B cell (primary cell): Measurements from ENCODE around the gene CRTC1. TPM values are rescaled to one million over a fixed set of nuclear protein-coding genes. Genes with fewer than 3 reads are reported as not detected.
A peak's percentile ranks its signal among the peaks of the same experiment; 100 is the strongest.

ENCODE experiments used
- ATAC-seq: fragments of 200-7000 bp; cut with Tn5 transposase; one replicate; pipeline ENCODE4 v1.10.0; 2021; ENCODE audit warnings: low read depth, mild to moderate bottlenecking, moderate number of reproducible peaks, moderate library complexity
- CTCF ChIA-PET: fragments of 350-600 bp; sonication (Branson Sonifier 250); formaldehyde crosslinking; loops from one replicate; lab custom pipeline; 2021; ENCODE audit warnings: antibody characterized with exemption, inconsistent platforms; lab: Charles Lee
- POLR2A ChIA-PET: fragments of 350-600 bp; sonication (Branson Sonifier 250); formaldehyde crosslinking; loops from one replicate; lab custom pipeline; 2021; ENCODE audit warnings: antibody characterized with exemption; lab: Charles Lee
- DNase-seq: peaks from one replicate; pipeline ENCODE4 v3.0.0; 2013
- H2AFZ ChIP-seq: 2 replicates; pipeline ENCODE4 v1.6.1; 2012; ENCODE audit warnings: mild to moderate bottlenecking, low read depth, low read length; ENCODE audit not compliant: insufficient read depth, poor library complexity, severe bottlenecking
- H3K27ac ChIP-seq, 2 donors: 1 replicate in 1 of 2; 2 replicates in 1 of 2; pipeline ENCODE4 v1.5.1; 2012 to 2013; ENCODE audit warnings: low read length in 2 of 2, mild to moderate bottlenecking in 2 of 2, moderate library complexity in 1 of 2
- H3K27me3 ChIP-seq, 4 experiments: fragments of 200-600 bp in 1 of 4; sonication (generic) in 1 of 4; replicated peaks in 1 of 4; 1 replicate in 2 of 4; 2 replicates in 2 of 4; pipeline versions ENCODE4 v1.6.1 to v1.7.0; 2013 to 2016; ENCODE audit warnings: low read length in 3 of 4, mild to moderate bottlenecking in 2 of 4, mixed read lengths in 1 of 4, moderate library complexity in 1 of 4; ENCODE audit not compliant: insufficient read depth in 4 of 4, control insufficient read depth in 3 of 4; ENCODE audit errors: control extremely low read depth in 1 of 4
- H3K36me3 ChIP-seq, 2 experiments: replicated peaks in 1 of 2; 1 replicate in 1 of 2; 2 replicates in 1 of 2; pipeline versions ENCODE4 v1.6.1 to v1.7.1; 2013; ENCODE audit warnings: low read length in 1 of 2; ENCODE audit not compliant: insufficient read depth in 2 of 2, control insufficient read depth in 1 of 2; ENCODE audit errors: control extremely low read depth in 1 of 2, extremely low read depth in 1 of 2
- H3K4me1 ChIP-seq, 2 donors: fragments of 200-600 bp in 1 of 2; sonication (generic) in 1 of 2; 1 replicate in 1 of 2; 2 replicates in 1 of 2; pipeline versions ENCODE4 v1.5.1 to v1.6.1; 2013 to 2017; ENCODE audit warnings: low read length in 2 of 2; ENCODE audit not compliant: control insufficient read depth in 2 of 2, insufficient read depth in 2 of 2
- H3K4me2 ChIP-seq: replicated peaks from 2 replicates; pipeline ENCODE3; 2012; ENCODE audit warnings: mild to moderate bottlenecking, low read depth, low read length; ENCODE audit not compliant: poor library complexity, severe bottlenecking
- H3K4me3 ChIP-seq, 5 experiments: fragments of 200-600 bp in 1 of 5; sonication (generic) in 1 of 5; 1 replicate in 3 of 5; 2 replicates in 2 of 5; pipeline versions ENCODE4 v1.5.1 to v1.7.0; 2011 to 2016; ENCODE audit warnings: low read length in 4 of 5, mild to moderate bottlenecking in 4 of 5, low read depth in 2 of 5, control low read depth in 1 of 5, moderate library complexity in 1 of 5; ENCODE audit not compliant: insufficient read depth in 1 of 5; ENCODE audit errors: control extremely low read depth in 1 of 5, extremely low read depth in 1 of 5
- H3K79me2 ChIP-seq: fragments of 200-600 bp; sonication (generic); one replicate; pipeline ENCODE4 v1.6.0; 2016; ENCODE audit warnings: low read length; ENCODE audit not compliant: control insufficient read depth, insufficient read depth
- H3K9ac ChIP-seq: fragments of 200-600 bp; sonication (generic); 2 replicates; pipeline ENCODE4 v1.6.1; 2017; ENCODE audit warnings: mild to moderate bottlenecking, low read length, moderate library complexity
- H3K9me3 ChIP-seq, 3 donors: one replicate each; pipeline versions ENCODE4 v1.6.1 to v1.7.1; 2013; ENCODE audit warnings: low read length in 2 of 3; ENCODE audit not compliant: control insufficient read depth in 2 of 3, insufficient read depth in 1 of 3; ENCODE audit errors: control extremely low read depth in 1 of 3
- H4K20me1 ChIP-seq: 2 replicates; pipeline ENCODE4 v1.6.0; 2012; ENCODE audit warnings: mild to moderate bottlenecking, low read length; ENCODE audit not compliant: insufficient read depth, control insufficient read depth, poor library complexity, severe bottlenecking
- H3K27ac Mint-ChIP-seq: one replicate; pipeline ENCODE4 v1.8.0; 2021; ENCODE audit warnings: mixed read lengths
- H3K27me3 Mint-ChIP-seq: one replicate; pipeline ENCODE4 v1.8.0; 2021; ENCODE audit warnings: mixed read lengths
- H3K4me1 Mint-ChIP-seq: one replicate; pipeline ENCODE4 v1.8.0; 2021; ENCODE audit warnings: mixed read lengths
- H3K4me3 Mint-ChIP-seq: one replicate; pipeline ENCODE4 v1.8.0; 2021; ENCODE audit warnings: mixed read lengths
- H3K9me3 Mint-ChIP-seq: one replicate; pipeline ENCODE4 v1.8.0; 2022; ENCODE audit warnings: mixed read lengths; ENCODE audit not compliant: insufficient read depth
- EZH2 ChIP-seq: IDR thresholded peaks from 2 replicates; pipeline ENCODE4 v1.6.1; 2012; ENCODE audit warnings: borderline replicate concordance, low read depth, mild to moderate bottlenecking, moderate library complexity, low read length; ENCODE audit not compliant: insufficient read depth, poor library complexity, severe bottlenecking
- WGBS: methylation state at CpG from one replicate; pipeline ENCODE4 v1.1.5; 2013; ENCODE audit warnings: missing lambda C conversion rate; ENCODE audit not compliant: insufficient coverage; 5-methylcytosine and 5-hydroxymethylcytosine counted together
- intact Hi-C: fragments of 100-400 bp; cut with micrococcal nuclease; formaldehyde crosslinking; loops from one replicate; pipeline ENCODE4 v1.10.0; 2022
- polyA plus RNA-seq: library from polyadenylated mRNA; depleted of rRNA; stranded (reverse); fragments of >200 nt; gene quantifications from 2 replicates; pipeline ENCODE4 v1.2.3, GENCODE V29; 2012
- total RNA-seq, 2 donors: library from RNA; stranded (reverse); fragments of 120-200 nt in 1 of 2; gene quantifications; 1 replicate in 1 of 2; 2 replicates in 1 of 2; pipeline versions ENCODE4 v1.2.3 to v1.2.4, GENCODE V29; 2013 to 2022
- TF ChIP-seq, protein P1 (sequence below): fragments of 200-600 bp; IDR thresholded peaks from one replicate; pipeline ENCODE4 v1.8.0; 2022; ENCODE audit warnings: antibody characterized with exemption, mild to moderate bottlenecking

The CRTC1 gene
- total and polyA plus RNA-seq, 2 donors (not counting 1 experiment from before 2014, with no cell fraction given): 15.9 to 30.1 TPM

DNA sequence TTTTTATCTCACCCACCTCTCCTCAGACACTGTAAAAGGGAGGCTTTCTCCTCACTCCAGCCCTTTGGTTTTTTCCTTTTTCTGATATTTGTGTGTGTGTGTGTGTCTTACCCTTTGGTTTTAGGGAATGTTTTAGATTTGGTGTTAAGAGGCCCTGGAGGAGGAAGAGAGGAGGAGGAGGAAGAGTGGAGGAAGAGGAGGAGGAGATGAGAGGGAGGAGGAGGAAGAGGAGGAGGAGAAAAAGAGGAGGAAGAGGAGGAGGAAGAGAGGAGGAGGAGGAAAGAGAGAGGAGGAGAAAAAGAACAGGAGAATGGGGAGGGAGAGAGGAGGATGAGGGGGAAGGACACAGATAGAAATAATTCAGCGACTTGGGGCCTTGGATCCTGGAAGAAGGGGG, 36.1 kb upstream of the CRTC1 start:
- Histone ChIP-seq H2AFZ (no peak overlapping the region), H3K4me3 (no peak overlapping the region), H4K20me1 (peaks cover 67% of the 10 kb centered on the region), H3K27ac (no peak overlapping the region), H3K79me2 (peaks cover 51% of the 10 kb centered on the region), H3K4me2 (no peak overlapping the region), H3K9me3 (no peaks in the 10 kb centered on the region), H3K4me1 (peaks cover 31 to 32% of the 10 kb centered on the region in 2 donors), H3K27me3 (no peaks in the 10 kb centered on the region), H3K36me3 (no peaks in the 10 kb centered on the region), H3K9ac (no peak overlapping the region)
- H3K9me3 Mint-ChIP-seq: no peaks in the 10 kb centered on the region
- CTCF ChIA-PET: no interaction called here
- no peak for ATAC-seq
- no peaks in the 10 kb centered on the region for H3K27me3 Mint-ChIP-seq
- DNase-seq: no peak
- no peak overlapping the region for H3K4me3 Mint-ChIP-seq
- POLR2A ChIA-PET: no interaction called here
- H3K27ac Mint-ChIP-seq: no peak overlapping the region
- peaks cover 37% of the 10 kb centered on the region for H3K4me1 Mint-ChIP-seq
- no peak for TF ChIP-seq EZH2
- TF ChIP-seq, protein P1, sequence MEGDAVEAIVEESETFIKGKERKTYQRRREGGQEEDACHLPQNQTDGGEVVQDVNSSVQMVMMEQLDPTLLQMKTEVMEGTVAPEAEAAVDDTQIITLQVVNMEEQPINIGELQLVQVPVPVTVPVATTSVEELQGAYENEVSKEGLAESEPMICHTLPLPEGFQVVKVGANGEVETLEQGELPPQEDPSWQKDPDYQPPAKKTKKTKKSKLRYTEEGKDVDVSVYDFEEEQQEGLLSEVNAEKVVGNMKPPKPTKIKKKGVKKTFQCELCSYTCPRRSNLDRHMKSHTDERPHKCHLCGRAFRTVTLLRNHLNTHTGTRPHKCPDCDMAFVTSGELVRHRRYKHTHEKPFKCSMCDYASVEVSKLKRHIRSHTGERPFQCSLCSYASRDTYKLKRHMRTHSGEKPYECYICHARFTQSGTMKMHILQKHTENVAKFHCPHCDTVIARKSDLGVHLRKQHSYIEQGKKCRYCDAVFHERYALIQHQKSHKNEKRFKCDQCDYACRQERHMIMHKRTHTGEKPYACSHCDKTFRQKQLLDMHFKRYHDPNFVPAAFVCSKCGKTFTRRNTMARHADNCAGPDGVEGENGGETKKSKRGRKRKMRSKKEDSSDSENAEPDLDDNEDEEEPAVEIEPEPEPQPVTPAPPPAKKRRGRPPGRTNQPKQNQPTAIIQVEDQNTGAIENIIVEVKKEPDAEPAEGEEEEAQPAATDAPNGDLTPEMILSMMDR: no peak
- intact Hi-C loops: no loop called here
- 100% methylated on average over 1 of the region's 1 CpG for WGBS

- Histone ChIP-seq H3K79me2 (peaks cover 49% of the 10 kb centered on the region), H3K36me3 (no peaks in the 10 kb centered on the region), H3K4me2 (no peak overlapping the region), H3K27ac (no peak overlapping the region), H3K9ac (no peak overlapping the region), H4K20me1 (peaks cover 67% of the 10 kb centered on the region), H2AFZ (no peak overlapping the region), H3K9me3 (no peaks in the 10 kb centered on the region), H3K4me1 (peaks cover 31 to 32% of the 10 kb centered on the region in 2 donors), H3K27me3 (no peaks in the 10 kb centered on the region), H3K4me3 (no peak overlapping the region)
- intact Hi-C loops: no loop called here
- peaks cover 37% of the 10 kb centered on the region for H3K4me1 Mint-ChIP-seq
- H3K27me3 Mint-ChIP-seq: no peaks in the 10 kb centered on the region
- TF ChIP-seq, protein P1: no peak
- no peak for TF ChIP-seq EZH2
- CTCF ChIA-PET: no interaction called here
- ATAC-seq (no peak), DNase-seq (no peak)
- 100% methylated on average over 10 of the region's 10 CpGs for WGBS
- no peak overlapping the region for H3K27ac Mint-ChIP-seq
- H3K9me3 Mint-ChIP-seq: no peaks in the 10 kb centered on the region
- POLR2A ChIA-PET: interaction anchor here (0.6 kb wide), 1 partner anchor 10 kb away, joined by 3 read pairs; no protein-coding TSS in a partner anchor
- H3K4me3 Mint-ChIP-seq: peak overlapping the region; percentile 29
These were observed 35.7 kb upstream of the CRTC1 start for GRCh38 chr19:18647807-18648206.
